Uterus (tissue), 4 donors: ENCODE results near the gene TOX3. TPM values are rescaled to one million over a fixed set of nuclear protein-coding genes. Genes with fewer than 3 reads are reported as not detected.

Experiments
- DNase-seq, 2 donors: peaks; one replicate each; pipeline ENCODE4 v3.0.0-alpha.2; 2019 to 2020
- H3K27ac ChIP-seq, 2 donors: fragments of 200-600 bp; sonication (generic); 1 replicate in 1 of 2; 2 replicates in 1 of 2; pipeline ENCODE4 v1.5.1; 2016 to 2018
- H3K27me3 ChIP-seq, 2 donors: fragments of 200-600 bp; sonication (generic); one replicate each; pipeline ENCODE4 v1.5.1; 2018 to 2019; ENCODE audit warnings: control low read depth in 1 of 2
- H3K36me3 ChIP-seq, 2 donors: fragments of 200-600 bp; sonication (generic); one replicate each; pipeline ENCODE4 v1.5.1; 2019; ENCODE audit warnings: control low read depth in 1 of 2
- H3K4me1 ChIP-seq, 2 donors: fragments of 200-600 bp; sonication (generic); one replicate each; pipeline ENCODE4 v1.5.1; 2018 to 2019; ENCODE audit warnings: control low read depth in 1 of 2
- H3K4me3 ChIP-seq, 2 donors: fragments of 200-600 bp; sonication (generic); 1 replicate in 1 of 2; 2 replicates in 1 of 2; pipeline ENCODE4 v1.5.1; 2018 to 2019; ENCODE audit warnings: mild to moderate bottlenecking in 1 of 2
- H3K9me3 ChIP-seq, 2 donors: fragments of 200-600 bp; sonication (generic); one replicate each; pipeline ENCODE4 v1.5.1; 2019; ENCODE audit warnings: control low read depth in 1 of 2
- CTCF ChIP-seq, 4 experiments: fragments of 200-600 bp in 2 of 4; fragments of 450-650 bp in 2 of 4; sonication (generic) in 2 of 4; IDR thresholded peaks; one replicate each; pipeline ENCODE4 v1.5.1; 2016 to 2019; ENCODE audit warnings: antibody characterized with exemption in 4 of 4, mild to moderate bottlenecking in 2 of 4, moderate library complexity in 1 of 4
- POLR2A ChIP-seq, 2 donors: fragments of 450-650 bp; IDR thresholded peaks; one replicate each; pipeline ENCODE4 v1.6.1; 2016; ENCODE audit warnings: antibody characterized with exemption in 2 of 2, mild to moderate bottlenecking in 1 of 2, moderate library complexity in 1 of 2
- intact Hi-C: fragments of 100-400 bp; cut with DNase I; formaldehyde crosslinking; loops from one replicate; pipeline ENCODE4 v1.15.1; 2023; ENCODE audit warnings: low total_unique reads
- total RNA-seq, 4 donors: library from RNA; depleted of rRNA in 3 of 4; stranded (reverse); fragments of >200 nt in 3 of 4; gene quantifications; one replicate each; pipeline versions ENCODE4 v1.1.0 to v1.2.4, GENCODE V29; 2014 to 2023
- donor health status: DM: yes; HTN: yes; CAD: no.

Gene TOX3
- total RNA-seq, 4 donors from 2014 or later, result 0.55 to 1.2 TPM; not detected in 2

GRCh38 chr16:52416888-52417287, 130.1 kb downstream of the TOX3 start:
- intact Hi-C loops, result no loop called here
- TF ChIP-seq POLR2A (IDR thresholded peaks at IDR 0.05) (no peak), CTCF (IDR thresholded peaks at IDR 0.05) (no peak)

GRCh38 chr16:52411011-52411410, 135.9 kb downstream of the TOX3 start:
- intact Hi-C loops, result no loop called here
- TF ChIP-seq POLR2A (IDR thresholded peaks at IDR 0.05) (no peak), CTCF (IDR thresholded peaks at IDR 0.05) (no peak)
- H3K27ac ChIP-seq, result no peak overlapping the region

More at GRCh38 chr16:52416888-52417287, 130.1 kb downstream of the TOX3 start:
- Histone ChIP-seq H3K4me1 (no peaks in the 10 kb centered on the region), H3K36me3 (no peaks in the 10 kb centered on the region), H3K9me3 (no peaks in the 10 kb centered on the region), H3K27ac (no peak overlapping the region), H3K4me3 (no peak overlapping the region), H3K27me3 (no peaks in the 10 kb centered on the region)
- no peak for DNase-seq

GRCh38 chr16:52408191-52408845, 138.6 kb downstream of the TOX3 start:
- TF ChIP-seq CTCF (IDR thresholded peaks at IDR 0.05) (no peak), POLR2A (IDR thresholded peaks at IDR 0.05) (no peak)
- Histone ChIP-seq H3K4me3 (no peak overlapping the region), H3K27me3 (no peaks in the 10 kb centered on the region), H3K27ac (no peak overlapping the region), H3K4me1 (no peaks in the 10 kb centered on the region), H3K9me3 (no peaks in the 10 kb centered on the region), H3K36me3 (no peaks in the 10 kb centered on the region)
- no peak for DNase-seq
- intact Hi-C loops, result no loop called here

More at GRCh38 chr16:52411011-52411410, 135.9 kb downstream of the TOX3 start:
- Histone ChIP-seq H3K9me3 (no peaks in the 10 kb centered on the region), H3K4me3 (no peak overlapping the region), H3K27me3 (no peaks in the 10 kb centered on the region), H3K4me1 (no peaks in the 10 kb centered on the region), H3K36me3 (no peaks in the 10 kb centered on the region)
- DNase-seq, result no peak

- H3K4me3 ChIP-seq, result no peak overlapping the region
- no peak for TF ChIP-seq CTCF (IDR thresholded peaks at IDR 0.05)
- TF ChIP-seq POLR2A (IDR thresholded peaks at IDR 0.05), result no peak
- no peaks in the 10 kb centered on the region for H3K9me3 ChIP-seq
- DNase-seq, result no peak
- no peak overlapping the region for H3K27ac ChIP-seq
- no peaks in the 10 kb centered on the region for H3K36me3 ChIP-seq
- intact Hi-C loops, result no loop called here
- no peaks in the 10 kb centered on the region for H3K27me3 ChIP-seq
- H3K4me1 ChIP-seq, result no peaks in the 10 kb centered on the region
These were observed 139.2 kb downstream of the TOX3 start for GRCh38 chr16:52407778-52408177.

- Histone ChIP-seq H3K27ac (no peak overlapping the region), H3K27me3 (no peaks in the 10 kb centered on the region), H3K4me3 (no peak overlapping the region), H3K36me3 (no peaks in the 10 kb centered on the region), H3K9me3 (no peaks in the 10 kb centered on the region), H3K4me1 (no peaks in the 10 kb centered on the region)
- DNase-seq, result no peak
- intact Hi-C loops, result no loop called here
- TF ChIP-seq POLR2A (IDR thresholded peaks at IDR 0.05), result no peak
- TF ChIP-seq CTCF (IDR thresholded peaks at IDR 0.05), result no peak
These were observed 141.5 kb downstream of the TOX3 start for GRCh38 chr16:52405441-52405840.
